ENCODE measurements around the gene BSND. TPM values are rescaled to one million over a fixed set of nuclear protein-coding genes. Genes with fewer than 3 reads are reported as not detected.

The BSND gene
- total and polyA plus RNA-seq, 9 of the 15 experiments (the other 6 are each of a cell fraction or from before 2014, with no cell fraction given) = not detected

- TF ChIP-seq ATF2 (CRISPR knock-in tag; IDR thresholded peaks at IDR 0.05) = no peak
- TF ChIP-seq KLF16 (IDR thresholded peaks at IDR 0.05) = 0 out of 2 replicates have a peak, but pooled peaks have one; percentile 19
- no peak for TF ChIP-seq HNRNPK (IDR thresholded peaks at IDR 0.05; ENCODE audit: low read depth, low read length, poor library complexity, severe bottlenecking)
- no peak for TF ChIP-seq FOXP1 (CRISPR knock-in tag; IDR thresholded peaks at IDR 0.05)
- no peak for TF ChIP-seq POLR2B (IDR thresholded peaks at IDR 0.05; ENCODE audit: low read depth, partially characterized antibody)
- no peak; the same call in 1 of the 2 replicates for TF ChIP-seq JUND (IDR thresholded peaks at IDR 0.05; ENCODE audit: borderline replicate concordance, low read depth, low read length)
- TF ChIP-seq JUND (tag; IDR thresholded peaks at IDR 0.05; ENCODE audit: borderline replicate concordance, low read depth, low read length) = no peak; the same call in 2 of the 3 replicates
- no peak for TF ChIP-seq EP300 (IDR thresholded peaks at IDR 0.05; ENCODE audit: low read length)
- no peak for TF ChIP-seq IFI16 (CRISPR knock-in tag; IDR thresholded peaks at IDR 0.05)
- TF ChIP-seq XRCC5 (IDR thresholded peaks at IDR 0.05; ENCODE audit: low read depth, low read length) = peak; percentile 88
- TF ChIP-seq CBX8 (IDR thresholded peaks at IDR 0.05; ENCODE audit: borderline replicate concordance, extremely low read depth, low read depth, low read length, poor library complexity, severe bottlenecking) = no peak
- no peak for TF ChIP-seq CBFA2T3 (IDR thresholded peaks at IDR 0.05)
- no peak for TF ChIP-seq TCF7L2 (IDR thresholded peaks at IDR 0.05; ENCODE audit: low read depth, low read length)
- no peak for TF ChIP-seq OTX1 (CRISPR knock-in tag; IDR thresholded peaks at IDR 0.05)
- no peak for TF ChIP-seq ZNF398 (CRISPR knock-in tag; IDR thresholded peaks at IDR 0.05)
- TF ChIP-seq MLLT1 (IDR thresholded peaks at IDR 0.05) = 0 out of 4 replicates have a peak, but pooled peaks of 1 of the 2 experiments have one; percentile 27
- no peak for TF ChIP-seq ZBTB12 (CRISPR knock-in tag; IDR thresholded peaks at IDR 0.05)
- no peak for TF ChIP-seq ZNF780A (CRISPR knock-in tag; IDR thresholded peaks at IDR 0.05)
- TF ChIP-seq CBFA2T2 (conservative IDR thresholded peaks at IDR 0.05) = no peak
- no peak for TF ChIP-seq MECOM (CRISPR knock-in tag; IDR thresholded peaks at IDR 0.05)
- no peak for TF ChIP-seq E2F4 (CRISPR knock-in tag; IDR thresholded peaks at IDR 0.05; ENCODE audit: low read depth)
- TF ChIP-seq SREBF1 (IDR thresholded peaks at IDR 0.05; ENCODE audit: borderline replicate concordance, low read depth, low read length) = no peak
Measured at GRCh38 chr1:55021942-55022546, 23.3 kb downstream of the BSND start (continued).
